RCC 7860 (cell line): Measurements from ENCODE around the gene CLIC2.
"Not testable (repeated sequence)": the region's sequence is repeated elsewhere in the genome, so short reads cannot be mapped to it uniquely, and the experiment has no call there.

ENCODE experiments used
- DNase-seq: peaks from one replicate; pipeline ENCODE4 v3.0.0-alpha.2; 2015; ENCODE audit warnings: low spot score
- FAIRE-seq: peaks from 2 replicates; lab custom pipeline; 2012; peaks lifted over from hg19 to GRCh38; lab: Jason Lieb, UNC

CLIC2 gene

DNA sequence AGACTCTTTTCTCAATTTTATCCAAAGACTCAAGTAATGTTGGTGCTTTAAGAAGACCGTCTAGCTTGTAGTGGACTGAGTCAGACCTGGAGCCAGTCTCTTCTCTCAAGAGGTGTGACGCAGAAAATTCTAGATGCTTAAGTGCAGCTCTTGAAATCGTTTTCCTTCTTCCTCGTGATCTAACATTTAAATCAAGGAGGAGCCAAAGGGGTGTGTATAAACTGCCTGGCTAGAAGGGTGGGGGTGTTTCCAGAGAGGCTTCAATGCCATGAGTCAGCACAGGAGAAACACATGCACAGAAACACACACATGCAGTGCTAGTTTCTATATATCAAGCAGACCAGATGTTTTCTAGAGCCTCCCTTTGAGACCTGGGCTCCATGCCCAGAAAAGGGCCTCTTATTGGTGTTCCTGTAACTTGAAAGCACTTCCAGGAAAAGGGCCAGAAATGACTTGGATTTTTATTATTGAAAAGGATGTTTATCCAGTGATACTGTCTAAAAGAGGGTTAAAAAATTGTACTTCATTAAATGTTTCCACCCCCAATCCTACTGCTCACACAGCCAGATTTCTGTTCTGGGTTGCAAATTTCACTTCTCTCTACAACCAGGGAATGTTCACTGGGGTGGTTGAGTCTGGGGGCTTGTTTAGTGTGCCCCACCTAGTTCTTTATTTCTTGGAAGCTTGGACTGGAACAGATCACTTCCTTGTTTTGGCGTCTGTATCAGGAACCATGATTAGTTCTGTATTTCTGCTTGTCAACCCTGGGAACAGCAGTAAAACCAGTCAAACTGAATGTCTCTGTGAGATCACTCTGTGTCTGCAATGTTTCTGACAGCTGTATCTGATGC is at the start of gene CLIC2:
Gene CLIC2, minus strand, starts transcription at position 129 of the 851 bp plus-strand sequence. CDS start 187 bp downstream, outside the sequence.
- DNase-seq (no peak), FAIRE-seq (no peak)

DNA sequence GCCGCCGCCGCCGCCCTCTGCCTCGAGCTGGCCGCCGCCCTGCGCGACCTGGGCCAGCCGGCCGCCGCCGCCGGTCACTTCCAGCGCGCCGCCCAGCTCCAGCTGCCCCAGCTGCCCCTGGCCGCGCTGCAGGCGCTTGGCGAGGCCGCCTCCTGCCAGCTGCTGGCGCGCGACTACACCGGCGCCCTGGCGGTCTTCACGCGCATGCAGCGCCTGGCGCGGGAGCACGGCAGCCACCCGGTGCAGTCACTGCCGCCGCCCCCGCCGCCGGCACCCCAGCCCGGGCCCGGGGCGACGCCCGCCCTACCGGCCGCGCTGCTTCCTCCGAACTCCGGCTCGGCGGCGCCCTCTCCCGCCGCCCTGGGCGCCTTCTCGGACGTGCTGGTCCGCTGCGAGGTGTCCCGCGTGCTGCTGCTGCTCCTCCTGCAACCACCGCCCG is 48.1 kb upstream of the CLIC2 start:
- not testable (repeated sequence) for FAIRE-seq, DNase-seq

DNA sequence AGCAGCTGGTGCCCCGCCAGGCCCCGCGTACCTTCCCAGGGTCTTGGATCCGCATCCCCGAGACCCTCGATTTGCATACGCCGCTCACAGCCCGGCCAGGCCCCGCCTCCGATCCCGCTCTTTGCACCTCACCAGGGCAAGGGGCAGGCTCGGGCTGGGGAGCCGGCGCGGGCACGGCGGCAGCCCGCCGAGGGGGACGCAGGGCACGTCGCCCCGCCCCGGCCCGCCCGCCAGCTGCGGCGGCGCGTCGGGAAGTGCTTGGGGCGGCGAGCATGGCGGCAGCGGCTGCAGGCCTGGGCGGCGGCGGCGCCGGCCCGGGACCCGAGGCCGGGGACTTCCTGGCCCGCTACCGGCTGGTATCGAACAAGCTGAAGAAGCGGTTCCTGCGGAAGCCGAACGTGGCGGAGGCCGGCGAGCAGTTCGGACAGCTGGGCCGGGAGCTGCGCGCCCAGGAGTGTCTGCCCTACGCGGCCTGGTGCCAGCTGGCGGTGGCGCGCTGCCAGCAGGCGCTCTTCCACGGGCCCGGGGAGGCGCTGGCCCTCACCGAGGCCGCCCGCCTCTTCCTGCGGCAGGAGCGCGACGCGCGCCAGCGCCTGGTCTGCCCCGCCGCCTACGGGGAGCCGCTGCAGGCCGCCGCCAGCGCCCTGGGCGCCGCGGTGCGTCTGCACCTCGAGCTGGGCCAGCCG is 47.6 kb upstream of the CLIC2 start, which contains the start of gene F8A2:
Gene F8A2, plus strand, starts transcription at position 253 of the 686 bp plus-strand sequence. Its CDS starts 20 bp downstream, at position 273.
- FAIRE-seq, DNase-seq: not testable (repeated sequence)

DNA sequence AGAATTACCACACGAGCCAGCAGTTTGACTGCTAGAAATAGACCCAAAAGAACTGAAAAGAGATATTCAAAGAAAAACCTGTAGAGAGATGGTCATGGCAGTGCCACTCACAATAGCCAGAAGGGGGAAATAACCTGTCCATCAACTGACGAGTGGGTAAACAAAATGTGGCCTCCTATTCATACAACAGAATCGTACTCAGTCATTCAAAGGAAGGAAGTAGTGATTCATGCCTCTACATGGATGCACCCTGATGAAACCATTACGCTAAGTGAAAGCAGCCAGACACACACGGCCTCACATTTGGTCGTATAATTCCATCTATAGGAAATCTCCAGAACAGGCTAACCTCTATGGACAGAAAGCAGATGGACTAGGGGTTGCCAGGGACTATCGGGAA is 45.4 kb upstream of the CLIC2 start:
- not testable (repeated sequence) for DNase-seq, FAIRE-seq

DNA sequence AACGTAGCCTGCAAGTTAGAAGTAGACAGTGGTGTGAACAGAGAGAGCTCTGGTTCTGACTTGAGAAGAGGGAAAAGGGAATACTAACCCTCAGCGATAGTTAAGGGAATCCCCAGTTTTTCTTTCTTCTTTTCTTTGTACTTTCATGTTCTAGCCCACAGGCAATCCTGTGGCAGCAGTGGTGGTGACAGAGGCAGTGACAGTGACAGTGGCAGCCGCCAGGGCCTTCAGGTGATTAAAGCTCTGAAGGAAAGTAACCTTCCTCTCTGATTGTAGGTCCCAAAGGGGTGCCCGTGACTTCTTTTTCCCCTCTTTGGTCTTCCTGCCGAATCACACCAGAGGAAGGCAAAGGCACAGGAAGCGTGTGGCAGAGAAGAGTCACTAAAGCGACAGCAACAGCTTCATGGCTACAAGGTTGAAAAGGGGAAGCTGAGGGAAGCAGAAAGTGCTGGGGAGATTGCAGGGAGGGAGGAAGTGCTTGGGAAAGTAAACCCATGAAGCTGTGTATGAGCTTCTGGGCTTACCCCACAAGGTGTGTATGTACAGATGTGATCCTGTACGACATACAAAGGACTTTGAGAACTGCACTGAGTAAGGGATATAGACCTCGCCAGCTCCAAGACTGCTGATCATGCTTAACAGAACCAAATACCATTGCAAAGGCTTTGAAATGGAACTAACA is 39.5 kb upstream of the CLIC2 start:
- DNase-seq, FAIRE-seq: not testable (repeated sequence)

DNA sequence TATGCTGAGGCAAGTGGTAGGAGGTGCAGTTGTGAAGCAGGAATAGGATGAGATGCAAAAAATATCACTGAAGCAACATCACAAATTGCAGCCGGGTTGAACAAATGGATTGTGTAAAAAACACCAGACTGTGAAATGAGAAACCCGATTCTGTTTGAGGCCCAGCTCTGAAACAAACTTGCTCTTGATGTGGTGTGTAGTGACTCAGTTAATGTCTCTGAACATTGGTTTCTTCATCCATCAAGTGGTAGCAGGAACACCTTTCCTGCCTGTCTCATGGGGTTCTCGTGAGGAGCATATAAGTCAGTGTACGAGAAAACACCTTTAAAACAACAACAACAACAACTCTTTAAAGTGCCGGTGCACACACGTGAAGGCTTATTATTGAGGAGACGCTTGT is 29.3 kb upstream of the CLIC2 start:
- DNase-seq, FAIRE-seq: not testable (repeated sequence)

DNA sequence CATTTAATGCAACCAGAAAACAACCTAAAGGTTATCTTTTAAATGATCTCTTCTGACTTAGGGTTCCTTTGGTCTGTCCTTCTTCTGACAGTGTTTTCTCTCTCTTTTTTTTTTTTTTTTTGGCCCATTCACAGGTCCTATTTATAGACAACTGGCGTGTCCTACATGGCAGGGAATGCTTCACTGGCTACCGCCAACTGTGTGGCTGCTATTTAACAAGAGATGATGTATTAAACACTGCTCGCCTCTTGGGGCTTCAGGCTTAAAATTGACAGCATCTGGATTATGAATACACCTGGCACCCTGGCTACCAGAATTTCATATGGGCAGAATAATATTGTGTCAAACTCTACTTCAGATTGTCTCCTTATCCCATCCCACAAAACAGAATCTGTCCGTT is 15.0 kb upstream of the CLIC2 start:
- not testable (repeated sequence) for FAIRE-seq, DNase-seq

DNA sequence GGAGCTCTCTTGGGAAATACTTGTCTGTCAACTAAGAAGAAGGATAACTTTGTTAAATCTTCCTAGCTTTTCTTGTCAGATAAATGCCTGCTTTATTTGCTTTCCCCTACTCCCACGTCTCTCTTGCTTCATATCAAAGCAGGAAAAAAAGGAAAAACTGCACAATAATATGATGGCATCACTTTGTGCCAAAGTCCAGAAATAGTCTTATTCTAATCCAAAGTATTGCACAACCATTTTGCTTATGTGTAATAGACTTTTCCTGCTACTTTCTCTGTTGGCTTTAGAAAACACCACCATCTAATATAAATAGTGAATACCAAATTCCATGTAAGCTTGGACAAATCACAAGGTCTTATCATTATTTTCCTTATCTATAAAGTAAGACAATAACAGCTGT is 11.3 kb upstream of the CLIC2 start:
- FAIRE-seq, DNase-seq: not testable (repeated sequence)

DNA sequence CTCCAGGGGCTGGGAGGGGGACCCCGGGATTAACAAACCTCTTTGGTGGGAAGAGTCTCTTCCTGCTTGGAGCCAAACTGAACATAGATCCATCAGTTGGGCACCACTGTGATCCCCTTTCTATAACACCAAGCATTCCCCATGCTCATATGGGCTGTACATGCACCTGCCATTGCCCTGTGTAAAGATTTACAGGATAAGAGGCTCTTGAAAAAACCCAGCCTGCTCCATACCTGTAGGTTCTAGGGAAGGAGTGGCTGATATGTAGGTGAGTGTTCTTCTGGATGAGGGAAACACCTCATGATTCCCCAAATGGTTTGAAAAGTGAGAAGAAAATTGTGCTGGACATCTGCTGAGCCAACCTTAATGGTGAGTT is 911 bp upstream of the CLIC2 start:
- FAIRE-seq, DNase-seq: not testable (repeated sequence)

DNA sequence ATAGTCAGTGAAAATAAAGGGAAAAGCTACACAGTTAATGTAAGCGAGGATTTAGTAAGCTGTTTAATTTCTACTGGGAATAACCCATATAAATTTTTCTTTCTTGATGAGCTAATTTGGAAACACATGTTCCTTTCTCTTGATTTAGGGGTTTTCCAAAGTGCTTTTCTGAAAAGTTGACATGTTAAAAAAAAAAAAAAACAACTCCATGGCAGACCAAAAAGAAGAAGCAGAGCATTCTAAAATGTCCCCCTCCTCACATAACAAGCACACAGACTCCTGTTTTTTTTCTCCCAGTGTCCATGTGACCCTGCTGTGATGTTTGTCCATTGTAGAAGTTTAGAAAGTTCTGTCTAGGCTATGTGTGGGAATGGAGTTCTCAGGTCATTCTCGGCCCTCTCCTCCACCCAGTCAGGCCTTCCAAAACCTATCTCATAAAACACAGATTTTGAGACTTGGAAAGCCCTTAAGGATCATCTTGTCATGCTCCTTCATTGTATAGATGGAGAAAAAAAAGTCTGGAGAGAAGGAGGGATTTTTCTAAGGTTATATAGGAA is 792 bp downstream of the CLIC2 start:
- DNase-seq (no peak), FAIRE-seq (no peak)

DNA sequence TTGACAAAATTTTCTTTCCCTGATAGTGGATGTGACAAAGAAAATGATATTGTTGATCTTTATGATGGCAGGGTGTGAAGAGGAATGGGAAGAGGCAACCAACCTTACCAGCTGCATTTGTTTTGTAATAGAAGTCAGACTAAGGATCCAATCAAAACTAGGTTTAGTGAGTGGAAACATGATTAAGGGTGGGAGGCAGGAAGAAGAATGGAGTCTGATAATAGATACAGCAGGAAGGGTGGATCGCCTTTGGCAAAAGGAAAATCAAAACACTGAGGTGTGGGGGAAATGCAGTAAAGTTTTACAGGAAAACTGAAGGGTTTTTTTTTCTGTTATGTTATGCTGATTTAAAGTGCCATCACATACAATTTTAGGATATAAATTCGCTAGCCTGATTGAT is 3.4 kb downstream of the CLIC2 start:
- DNase-seq (no peak), FAIRE-seq (no peak)

DNA sequence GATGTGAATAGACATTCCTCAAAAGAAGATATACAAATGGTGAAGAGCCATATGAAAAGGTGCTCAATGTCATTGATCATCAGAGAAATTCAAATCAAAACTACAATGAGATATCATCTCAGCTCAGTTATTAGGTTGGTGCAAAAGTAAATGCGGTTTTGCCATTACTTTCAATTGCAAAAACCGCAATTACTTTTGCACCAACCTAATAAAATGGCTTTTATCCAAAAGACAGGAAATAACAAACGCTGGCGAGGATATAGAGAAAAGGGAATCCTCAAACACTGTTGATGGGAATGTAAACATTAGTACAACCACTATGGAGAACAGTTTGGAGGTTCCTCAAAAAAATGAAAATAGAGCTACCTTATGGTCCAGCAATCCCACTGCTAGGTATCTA is 5.1 kb downstream of the CLIC2 start:
- no peak for FAIRE-seq
- DNase-seq = no peak

DNA sequence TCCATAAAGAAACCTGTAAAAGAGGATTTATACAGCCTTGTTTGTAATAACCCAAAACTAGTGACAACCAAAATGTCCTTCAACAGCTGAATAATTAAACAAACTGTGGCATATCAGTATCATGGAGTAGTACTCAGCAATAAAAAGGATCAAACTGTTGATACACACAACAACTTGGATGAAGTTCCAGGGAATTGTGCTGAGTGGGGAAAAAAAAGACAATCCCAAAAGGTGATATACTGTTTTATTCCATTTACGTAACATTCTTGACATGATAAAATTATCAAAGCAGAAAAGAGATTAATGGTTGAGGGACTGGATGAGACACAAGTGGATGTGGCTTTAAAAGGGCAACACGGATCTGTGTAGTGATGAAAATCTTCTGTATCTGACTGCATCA is 7.8 kb downstream of the CLIC2 start:
- DNase-seq = no peak
- FAIRE-seq = no peak

DNA sequence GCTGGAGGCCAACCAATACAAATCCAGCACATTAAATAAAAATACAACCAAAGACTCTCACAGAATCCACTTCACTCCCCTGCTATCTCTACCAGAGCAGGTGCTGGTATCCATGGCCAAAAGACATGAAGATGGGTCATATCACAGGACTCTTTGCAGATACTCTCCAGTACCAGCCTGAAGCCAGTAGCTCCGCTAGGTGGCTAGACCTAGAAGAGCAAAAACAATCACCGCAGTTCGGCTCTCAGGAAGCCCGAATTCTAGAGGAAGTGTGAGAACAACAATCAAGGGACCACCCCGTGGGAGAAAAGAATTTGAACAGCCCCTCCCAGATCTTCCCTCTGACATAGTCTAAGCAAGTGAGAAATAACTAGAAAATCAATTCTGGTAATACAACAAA is 20.2 kb downstream of the CLIC2 start:
- FAIRE-seq (no peak), DNase-seq (no peak)

DNA sequence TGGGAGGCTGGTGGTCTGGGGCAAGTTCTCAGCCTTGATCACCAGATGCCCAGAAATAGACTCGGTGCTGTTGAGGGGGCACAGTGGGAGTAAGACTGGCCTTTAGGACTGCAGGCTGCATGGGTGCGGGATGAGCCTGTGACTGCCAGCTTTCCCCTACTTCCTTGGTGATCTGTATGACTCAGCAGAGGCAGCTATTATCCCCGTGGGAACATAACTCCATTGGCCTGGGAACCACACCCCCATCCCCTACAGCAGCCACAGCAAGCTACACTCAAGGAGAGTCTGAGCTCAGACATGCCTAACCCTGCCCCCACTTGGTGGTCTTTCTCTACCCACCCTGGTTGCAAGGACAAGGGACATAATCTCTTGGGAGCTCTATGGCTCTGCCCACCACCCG is 20.6 kb downstream of the CLIC2 start:
- peak; percentile 9 for DNase-seq
- no peak for FAIRE-seq

DNA sequence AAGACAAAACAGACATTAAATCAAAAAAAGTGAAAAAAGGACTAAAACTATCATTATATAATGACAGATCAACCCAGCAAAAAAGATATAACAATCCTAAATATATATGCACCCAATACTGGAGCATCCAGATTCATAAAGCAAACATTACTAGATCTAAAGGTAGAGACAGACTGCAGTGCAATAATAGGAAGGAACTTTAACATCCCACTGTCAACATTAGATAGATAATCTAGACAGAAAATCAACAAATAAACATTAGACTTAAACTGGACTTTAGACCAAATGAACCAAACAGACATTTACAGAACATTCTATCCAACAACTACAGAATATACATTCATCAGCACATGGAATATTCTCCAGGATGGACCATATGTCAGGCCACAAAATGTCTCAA is 40.6 kb downstream of the CLIC2 start:
- FAIRE-seq (no peak), DNase-seq (no peak)

DNA sequence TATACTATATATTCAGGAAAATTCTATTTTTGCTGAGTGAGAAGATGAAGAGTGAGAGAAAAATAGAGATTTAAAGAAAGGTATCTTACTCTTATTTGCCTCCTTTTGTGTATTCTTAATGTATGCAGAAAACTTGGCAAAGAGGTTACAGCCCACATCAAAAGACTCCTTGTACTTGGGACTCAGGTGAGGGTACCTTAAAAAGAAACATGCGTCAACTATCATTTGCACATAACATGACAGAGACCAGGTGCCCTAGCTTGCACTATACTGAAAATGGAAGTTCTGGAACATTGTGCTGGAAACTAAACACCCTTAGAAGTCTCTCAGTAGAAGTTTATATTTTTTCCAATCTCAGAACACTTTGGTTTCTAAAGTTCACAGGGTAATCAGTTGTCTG is 54.5 kb downstream of the CLIC2 start:
- FAIRE-seq (no peak), DNase-seq (no peak)

DNA sequence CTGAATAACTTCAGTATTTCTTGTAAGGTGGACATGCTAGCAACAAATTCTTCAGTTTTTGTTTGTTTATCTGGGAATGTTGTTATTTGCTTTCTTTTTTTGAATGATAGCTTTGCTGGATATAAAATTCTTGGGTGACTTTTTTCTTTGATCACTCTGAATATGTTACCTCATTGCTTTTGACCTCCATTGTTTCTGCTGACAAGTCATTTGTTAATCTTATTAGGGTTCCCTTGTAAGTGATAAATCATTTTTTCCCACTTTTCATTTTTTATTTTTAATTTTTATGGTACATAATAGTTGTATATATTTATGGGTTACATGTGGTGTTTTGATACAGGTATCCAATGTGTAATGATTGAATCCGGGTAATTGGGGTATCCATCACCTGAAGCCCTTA is 63.4 kb downstream of the CLIC2 start:
- DNase-seq (no peak), FAIRE-seq (no peak)

DNA sequence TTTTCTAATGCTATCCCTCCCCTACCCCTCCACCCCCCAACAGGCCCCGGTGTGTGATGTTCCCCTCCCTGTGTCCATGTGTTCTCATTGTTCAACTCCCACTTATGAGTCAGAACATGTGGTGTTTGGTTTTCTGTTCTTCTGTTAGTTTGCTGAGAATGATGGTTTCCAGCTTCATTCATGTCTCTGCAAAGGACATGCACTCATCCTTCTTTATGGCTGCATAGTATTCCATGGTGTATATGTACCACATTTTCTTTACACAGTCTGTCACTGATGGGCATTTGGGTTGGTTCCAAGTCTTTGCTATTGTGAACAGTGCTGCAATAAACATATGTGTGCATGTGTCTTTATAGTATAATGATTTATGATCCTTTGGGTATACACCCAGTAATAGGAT is 66.4 kb downstream of the CLIC2 start:
- not testable (repeated sequence) for FAIRE-seq, DNase-seq

DNA sequence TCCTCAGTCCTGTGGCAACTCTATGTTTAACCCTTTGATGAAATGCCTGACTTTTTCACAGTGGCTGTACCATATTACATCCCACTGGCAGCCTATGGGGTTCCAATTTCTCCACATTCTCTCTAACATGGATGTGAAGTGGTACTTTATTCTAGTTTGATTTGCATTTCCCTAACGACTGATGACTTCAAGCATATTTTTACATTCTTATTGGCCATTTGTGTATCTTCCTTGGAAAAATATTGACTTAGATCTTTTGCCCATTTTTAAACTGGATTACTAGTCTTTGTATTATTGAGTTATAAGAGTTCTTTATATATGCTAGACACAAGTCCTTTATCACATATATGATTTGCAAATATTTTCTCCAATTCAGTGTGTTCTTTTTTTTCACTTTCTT is 68.0 kb downstream of the CLIC2 start:
- no peak for DNase-seq
- FAIRE-seq = no peak
